ENCODE data around the gene PLXNC1.

DNA sequence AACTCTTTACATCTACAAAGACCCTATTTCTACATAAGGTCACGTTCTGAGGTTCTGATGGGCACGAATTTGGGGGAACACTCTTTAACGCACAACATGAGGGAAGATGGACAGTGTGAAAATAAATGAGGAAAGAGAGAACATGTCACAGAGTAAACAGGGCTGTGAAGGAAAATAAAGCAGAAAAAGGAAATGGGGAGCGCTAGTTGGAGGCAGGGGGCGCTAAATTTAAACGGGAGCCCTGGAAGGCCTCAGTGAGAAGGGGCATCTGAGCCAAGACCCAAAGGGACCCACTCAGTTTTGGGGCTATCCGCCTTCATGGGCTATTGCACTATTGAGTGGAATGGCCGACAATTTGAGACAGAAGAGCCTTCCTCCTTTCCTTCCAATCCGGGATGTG, 50.5 kb downstream of the PLXNC1 start:
- TF ChIP-seq, protein P1, sequence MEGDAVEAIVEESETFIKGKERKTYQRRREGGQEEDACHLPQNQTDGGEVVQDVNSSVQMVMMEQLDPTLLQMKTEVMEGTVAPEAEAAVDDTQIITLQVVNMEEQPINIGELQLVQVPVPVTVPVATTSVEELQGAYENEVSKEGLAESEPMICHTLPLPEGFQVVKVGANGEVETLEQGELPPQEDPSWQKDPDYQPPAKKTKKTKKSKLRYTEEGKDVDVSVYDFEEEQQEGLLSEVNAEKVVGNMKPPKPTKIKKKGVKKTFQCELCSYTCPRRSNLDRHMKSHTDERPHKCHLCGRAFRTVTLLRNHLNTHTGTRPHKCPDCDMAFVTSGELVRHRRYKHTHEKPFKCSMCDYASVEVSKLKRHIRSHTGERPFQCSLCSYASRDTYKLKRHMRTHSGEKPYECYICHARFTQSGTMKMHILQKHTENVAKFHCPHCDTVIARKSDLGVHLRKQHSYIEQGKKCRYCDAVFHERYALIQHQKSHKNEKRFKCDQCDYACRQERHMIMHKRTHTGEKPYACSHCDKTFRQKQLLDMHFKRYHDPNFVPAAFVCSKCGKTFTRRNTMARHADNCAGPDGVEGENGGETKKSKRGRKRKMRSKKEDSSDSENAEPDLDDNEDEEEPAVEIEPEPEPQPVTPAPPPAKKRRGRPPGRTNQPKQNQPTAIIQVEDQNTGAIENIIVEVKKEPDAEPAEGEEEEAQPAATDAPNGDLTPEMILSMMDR (IDR thresholded peaks at IDR 0.05): no peak
- no peak for TF ChIP-seq POLR2AphosphoS5 (IDR thresholded peaks at IDR 0.05; ENCODE audit: insufficient read depth in 1 of 2, low read depth in 1 of 2)
